Measurements from ENCODE around the gene VCP.

VCP gene

GRCh38 chr9:35107297-35108290, 35.2 kb upstream of the VCP start:
- no peak for TF ChIP-seq CTCF (IDR thresholded peaks at IDR 0.05; ENCODE audit: low read depth, low read length, missing control alignments)

GRCh38 chr9:35106343-35106730, 33.9 kb upstream of the VCP start:
- no peak overlapping the region for H3K4me3 ChIP-seq (ENCODE audit: low read depth, low read length)
- DNase-seq (ENCODE audit: low read depth) = no peak
- no peak for TF ChIP-seq CTCF (IDR thresholded peaks at IDR 0.05; ENCODE audit: low read depth, low read length, missing control alignments)

More at GRCh38 chr9:35107297-35108290, 35.2 kb upstream of the VCP start:
- DNase-seq (ENCODE audit: low read depth) = no peak
- H3K4me3 ChIP-seq (ENCODE audit: low read depth, low read length) = no peak overlapping the region

- no peak overlapping the region for H3K4me3 ChIP-seq (ENCODE audit: low read depth, low read length)
- no peak for DNase-seq (ENCODE audit: low read depth)
- TF ChIP-seq CTCF (IDR thresholded peaks at IDR 0.05; ENCODE audit: low read depth, low read length, missing control alignments) = no peak
Observed at GRCh38 chr9:35105571-35106342, 33.3 kb upstream of the VCP start.

GRCh38 chr9:35105126-35105525, 32.7 kb upstream of the VCP start:
- H3K4me3 ChIP-seq (ENCODE audit: low read depth, low read length) = no peak overlapping the region
- no peak for TF ChIP-seq CTCF (IDR thresholded peaks at IDR 0.05; ENCODE audit: low read depth, low read length, missing control alignments)
- DNase-seq (ENCODE audit: low read depth) = no peak

GRCh38 chr9:35104586-35104985, 32.2 kb upstream of the VCP start:
- no peak for DNase-seq (ENCODE audit: low read depth)
- no peak for TF ChIP-seq CTCF (IDR thresholded peaks at IDR 0.05; ENCODE audit: low read depth, low read length, missing control alignments)

GRCh38 chr9:35103660-35104191, 31.3 kb upstream of the VCP start:
- H3K4me3 ChIP-seq (ENCODE audit: low read depth, low read length) = peak overlapping the region; percentile 73
- TF ChIP-seq CTCF (IDR thresholded peaks at IDR 0.05; ENCODE audit: low read depth, low read length, missing control alignments) = no peak
- DNase-seq (ENCODE audit: low read depth) = no peak

More at GRCh38 chr9:35104586-35104985, 32.2 kb upstream of the VCP start:
- no peak overlapping the region for H3K4me3 ChIP-seq (ENCODE audit: low read depth, low read length)
